Erythroblast (primary cell): ENCODE data around the gene COL11A1.

Experiments
- GATA1 ChIP-seq: IDR thresholded peaks from 2 replicates; pipeline ENCODE4 v1.6.1; 2011; ENCODE audit warnings: low read depth, mild to moderate bottlenecking, control low read depth, low read length, moderate library complexity
- POLR2A ChIP-seq: IDR thresholded peaks from 2 replicates; pipeline ENCODE4 v1.6.1; 2011; ENCODE audit warnings: mild to moderate bottlenecking, low read length

- no peak for TF ChIP-seq POLR2A
- no peak for TF ChIP-seq GATA1
Measured at GRCh38 chr1:103110701-103111100, 2.4 kb upstream of the COL11A1 start.
